Measurements from ENCODE around the gene MRGPRF.

The MRGPRF gene

GRCh38 chr11:69013009-69013951, at the start of gene MRGPRF:
Gene MRGPRF (minus strand): TSS chr11:69013246. CDS start chr11:69009901, 3,345 bp downstream.
- no peak for DNase-seq

DNA sequence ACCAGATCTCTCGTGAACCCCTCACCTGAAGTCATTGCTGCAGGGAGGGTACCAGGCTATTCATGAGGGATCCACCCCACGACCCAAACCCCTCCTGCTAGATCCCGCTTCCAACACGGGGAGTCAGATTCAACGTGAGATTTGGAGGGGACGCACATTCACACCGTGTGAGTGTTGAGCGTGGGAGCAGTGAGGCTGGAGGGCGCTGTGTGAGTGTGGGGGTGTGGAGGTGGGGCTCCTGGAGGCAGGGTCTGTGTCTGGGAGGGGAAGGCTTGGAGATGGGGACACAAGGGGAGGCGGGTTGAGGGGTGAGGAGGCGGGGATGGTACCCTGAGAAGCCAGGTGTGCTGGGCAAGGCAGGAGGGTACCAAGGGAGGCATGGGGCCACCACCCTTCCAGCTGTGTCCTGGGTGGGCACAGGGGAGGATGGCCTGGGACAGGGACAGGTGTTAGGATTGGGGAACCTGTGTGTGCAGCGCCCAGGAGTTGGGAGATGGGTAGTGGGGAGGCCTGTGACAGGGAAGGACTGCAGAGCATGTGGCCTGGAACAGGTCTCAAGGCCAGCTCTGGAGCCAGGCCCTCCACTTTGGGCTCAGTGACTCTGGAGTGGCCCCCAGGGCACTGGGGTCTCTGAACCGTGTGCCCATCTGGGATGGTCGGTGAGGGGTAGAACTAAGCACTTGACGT, 49.3 kb upstream of the MRGPRF start:
- no peak for DNase-seq

DNA sequence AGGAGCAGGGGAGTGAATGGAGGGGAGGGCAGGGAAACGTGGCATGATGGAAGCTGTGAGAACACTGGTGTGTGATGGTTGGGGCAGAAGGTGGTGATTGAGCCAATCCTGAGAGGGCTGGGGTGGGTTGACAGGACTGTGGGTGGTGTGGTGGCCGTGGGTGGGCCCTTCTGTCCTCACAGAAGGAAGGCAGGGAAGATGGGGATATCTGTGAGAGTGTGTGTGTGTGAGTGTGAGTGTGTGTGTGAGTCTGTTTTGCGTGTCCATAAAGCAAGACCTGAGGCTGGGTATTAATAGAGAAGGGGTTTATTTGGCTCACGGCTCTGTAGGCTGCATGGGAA, 48.6 kb upstream of the MRGPRF start:
- DNase-seq, result no peak

DNA sequence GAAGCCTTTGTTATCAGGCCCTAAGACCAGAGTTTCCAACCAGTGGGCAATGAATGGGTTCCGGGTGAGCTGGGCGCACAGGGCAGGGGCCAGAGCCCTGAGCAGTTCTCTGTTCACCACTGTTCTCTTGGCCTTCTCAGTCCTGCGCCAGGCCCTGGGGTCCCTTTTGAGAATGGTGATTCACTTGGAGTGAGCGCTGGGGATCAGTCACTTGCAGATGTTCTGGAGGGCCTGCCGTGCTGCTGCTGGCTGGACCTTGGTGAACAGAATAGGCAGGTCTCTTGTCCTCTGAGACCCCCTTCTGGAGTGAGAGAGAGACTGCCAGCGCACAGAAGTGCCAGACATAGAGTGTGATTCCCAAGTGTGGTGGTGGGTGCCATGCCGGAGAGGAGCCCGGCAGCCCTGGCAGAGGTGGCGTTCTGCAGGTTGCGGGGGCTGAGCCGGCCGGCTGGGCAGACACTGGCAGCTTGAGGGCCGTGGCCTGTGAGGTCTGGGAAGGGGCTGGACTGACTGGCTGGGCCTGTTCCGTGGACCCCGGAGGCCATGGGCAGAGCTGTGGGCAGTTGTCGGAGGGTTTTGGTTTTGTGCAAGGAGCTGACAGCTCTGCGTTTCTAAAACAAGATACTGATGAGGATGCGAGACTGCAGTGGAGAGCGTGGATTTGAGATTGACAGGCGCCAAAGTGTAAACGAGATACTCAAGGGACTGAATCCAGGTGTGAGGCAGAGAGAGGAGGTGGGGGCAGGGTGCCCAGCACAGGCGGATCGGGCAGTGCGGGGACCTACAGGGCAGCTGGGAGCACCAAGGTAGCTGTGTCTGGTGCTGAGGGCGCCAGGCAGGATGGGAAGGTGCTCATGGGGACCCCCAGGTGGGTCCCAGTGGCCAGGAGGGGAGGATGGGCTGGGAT, 48.0 kb upstream of the MRGPRF start:
- no peak for DNase-seq

DNA sequence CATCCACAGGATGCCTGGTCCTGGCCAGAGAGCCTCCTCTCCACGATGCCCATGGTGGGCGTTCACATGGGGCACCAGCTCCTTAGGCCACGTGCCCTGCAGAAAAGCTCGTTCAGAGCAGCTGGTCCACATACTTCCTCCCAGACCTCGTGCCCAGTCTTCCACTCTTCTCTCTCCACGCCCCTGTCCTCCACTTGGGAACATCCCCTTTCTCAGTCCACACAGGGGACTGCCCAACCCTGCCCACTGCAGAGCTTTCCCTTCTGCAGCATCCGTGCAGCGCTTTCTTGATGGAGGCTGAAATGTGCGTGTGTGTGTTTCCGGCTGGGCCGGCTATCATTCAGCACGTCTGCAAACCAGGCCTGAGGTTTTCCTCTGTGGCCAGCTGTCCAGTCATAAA, 46.9 kb upstream of the MRGPRF start:
- DNase-seq, result no peak

DNA sequence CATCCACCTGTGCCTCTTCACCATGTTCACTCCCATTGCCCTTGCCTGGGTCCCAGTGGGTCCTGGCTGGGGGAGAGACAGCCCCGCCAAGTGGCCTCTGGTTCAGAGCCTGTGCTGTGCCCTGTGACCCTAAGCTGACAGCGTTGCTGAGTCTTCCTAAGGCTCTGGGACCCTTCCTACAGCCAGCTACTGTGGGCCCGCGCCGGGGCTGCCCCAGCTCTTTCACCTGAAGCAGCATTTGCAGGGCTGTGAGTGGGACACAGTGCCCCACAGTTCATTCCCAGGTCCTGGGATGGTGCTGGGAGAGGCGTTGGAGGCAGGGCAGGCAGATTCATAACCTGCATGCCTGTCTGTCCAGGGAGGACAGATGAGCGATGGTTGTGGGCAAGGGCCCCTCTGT, 46.4 kb upstream of the MRGPRF start:
- DNase-seq, result no peak

GRCh38 chr11:69058511-69059270, 45.6 kb upstream of the MRGPRF start:
- DNase-seq, result no peak

DNA sequence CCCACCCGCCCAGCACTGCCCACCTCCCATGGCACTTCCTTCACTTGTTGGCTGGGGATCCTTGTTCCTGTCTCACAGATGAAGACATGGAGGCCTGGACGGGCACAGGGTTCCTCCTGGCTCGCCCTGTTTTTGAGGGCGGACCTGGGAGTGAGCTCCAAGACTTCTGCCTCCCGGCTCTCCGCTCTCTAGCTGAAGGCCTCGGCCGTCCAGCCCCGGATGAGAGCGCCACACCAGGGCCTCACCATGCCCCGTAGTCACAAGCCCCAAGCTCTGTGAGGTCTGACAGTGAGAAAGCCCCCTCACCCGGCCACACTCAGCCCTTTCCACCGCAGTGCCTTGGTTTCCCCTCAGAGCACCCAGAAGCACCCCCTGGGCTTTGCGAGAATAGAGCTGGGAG, 44.8 kb upstream of the MRGPRF start:
- no peak for DNase-seq

GRCh38 chr11:69057236-69057635, 44.2 kb upstream of the MRGPRF start:
- DNase-seq, result no peak

GRCh38 chr11:69055598-69056516, 42.8 kb upstream of the MRGPRF start:
- DNase-seq, result no peak

- DNase-seq, result no peak
Observed at GRCh38 chr11:69055212-69055586, 42.2 kb upstream of the MRGPRF start.

DNA sequence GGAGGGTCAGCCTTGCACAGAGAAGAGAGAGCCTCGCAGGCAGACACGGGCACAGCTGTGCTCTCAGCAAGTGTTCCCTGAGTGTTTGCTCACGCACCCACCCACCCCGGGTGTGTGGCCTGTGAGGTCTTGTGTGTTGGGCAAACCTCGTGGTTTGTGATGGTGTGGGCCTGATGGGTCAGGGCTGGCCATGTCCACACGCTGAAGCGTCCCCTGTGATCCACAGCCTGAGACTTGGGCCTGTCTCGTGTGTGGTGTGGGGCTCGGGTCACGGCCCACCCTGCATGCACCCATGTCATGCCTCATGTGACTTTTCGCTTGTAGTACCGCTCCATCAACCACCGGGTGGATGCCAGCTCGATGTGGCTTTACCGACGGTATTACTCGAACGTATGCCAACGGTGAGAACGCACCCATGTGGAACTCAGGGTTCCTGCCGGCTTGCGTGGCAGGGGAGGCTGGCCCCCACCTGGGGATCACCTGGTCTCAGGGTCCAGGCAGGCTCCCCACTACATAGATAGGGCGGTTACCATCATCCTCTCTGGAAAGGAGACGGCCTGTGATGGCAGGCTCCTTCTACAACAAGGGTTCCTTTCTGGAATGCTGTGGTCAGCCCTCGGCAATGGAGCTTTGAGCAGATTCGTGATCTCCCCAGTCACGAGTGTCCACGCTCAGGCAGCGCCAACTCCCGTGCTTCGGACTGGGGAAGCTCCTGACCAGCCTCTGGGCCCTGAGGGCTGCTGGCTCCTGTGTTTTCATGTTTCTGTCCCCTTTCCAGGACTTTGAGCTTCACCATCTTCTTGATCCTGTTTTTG, 41.6 kb upstream of the MRGPRF start:
- no peak for DNase-seq

GRCh38 chr11:69053546-69054396, 40.7 kb upstream of the MRGPRF start:
- DNase-seq, result no peak

- no peak for DNase-seq
Observed at GRCh38 chr11:69053169-69053477, 40.1 kb upstream of the MRGPRF start.

DNA sequence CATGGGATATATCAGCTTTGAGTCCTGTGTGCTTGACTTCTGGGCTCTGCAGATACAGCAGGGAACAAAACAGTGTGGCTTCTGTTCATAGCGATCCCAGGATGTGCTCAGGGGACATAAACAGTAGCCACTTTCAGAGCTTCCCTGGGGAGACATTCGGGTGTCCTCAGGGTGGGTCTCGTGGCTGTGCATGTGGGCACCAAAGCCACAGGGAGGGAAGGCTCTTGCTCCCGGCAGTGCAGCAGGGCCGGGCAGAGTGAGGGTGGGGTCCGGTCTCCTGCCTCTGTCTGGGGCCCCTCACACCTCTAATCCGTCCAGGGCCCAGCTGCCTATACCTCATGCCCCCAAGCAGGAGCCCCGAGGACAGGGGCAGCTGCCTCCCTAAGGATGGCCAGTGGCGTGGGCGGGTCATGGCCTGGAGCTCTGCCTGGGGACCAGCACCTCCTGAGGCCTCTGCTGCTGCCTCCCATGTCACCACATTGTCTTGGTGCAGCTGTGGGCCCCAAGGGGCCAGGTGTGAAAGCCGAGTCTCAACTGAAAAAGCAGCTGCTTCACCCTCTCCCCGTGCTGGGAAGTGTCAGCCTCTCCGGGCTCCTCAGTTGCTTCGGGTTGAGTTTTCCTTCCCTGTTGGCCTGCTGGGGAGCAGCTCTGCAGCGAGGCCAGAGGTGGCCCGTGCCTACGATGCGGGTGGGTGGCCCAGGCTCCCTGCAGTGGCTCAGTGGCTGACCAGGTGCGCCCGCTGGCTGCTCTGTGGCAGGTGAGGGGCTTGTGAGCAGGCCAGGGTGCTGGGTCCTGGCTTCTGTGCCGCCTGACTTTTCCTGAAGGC, 39.5 kb upstream of the MRGPRF start:
- no peak for DNase-seq

DNA sequence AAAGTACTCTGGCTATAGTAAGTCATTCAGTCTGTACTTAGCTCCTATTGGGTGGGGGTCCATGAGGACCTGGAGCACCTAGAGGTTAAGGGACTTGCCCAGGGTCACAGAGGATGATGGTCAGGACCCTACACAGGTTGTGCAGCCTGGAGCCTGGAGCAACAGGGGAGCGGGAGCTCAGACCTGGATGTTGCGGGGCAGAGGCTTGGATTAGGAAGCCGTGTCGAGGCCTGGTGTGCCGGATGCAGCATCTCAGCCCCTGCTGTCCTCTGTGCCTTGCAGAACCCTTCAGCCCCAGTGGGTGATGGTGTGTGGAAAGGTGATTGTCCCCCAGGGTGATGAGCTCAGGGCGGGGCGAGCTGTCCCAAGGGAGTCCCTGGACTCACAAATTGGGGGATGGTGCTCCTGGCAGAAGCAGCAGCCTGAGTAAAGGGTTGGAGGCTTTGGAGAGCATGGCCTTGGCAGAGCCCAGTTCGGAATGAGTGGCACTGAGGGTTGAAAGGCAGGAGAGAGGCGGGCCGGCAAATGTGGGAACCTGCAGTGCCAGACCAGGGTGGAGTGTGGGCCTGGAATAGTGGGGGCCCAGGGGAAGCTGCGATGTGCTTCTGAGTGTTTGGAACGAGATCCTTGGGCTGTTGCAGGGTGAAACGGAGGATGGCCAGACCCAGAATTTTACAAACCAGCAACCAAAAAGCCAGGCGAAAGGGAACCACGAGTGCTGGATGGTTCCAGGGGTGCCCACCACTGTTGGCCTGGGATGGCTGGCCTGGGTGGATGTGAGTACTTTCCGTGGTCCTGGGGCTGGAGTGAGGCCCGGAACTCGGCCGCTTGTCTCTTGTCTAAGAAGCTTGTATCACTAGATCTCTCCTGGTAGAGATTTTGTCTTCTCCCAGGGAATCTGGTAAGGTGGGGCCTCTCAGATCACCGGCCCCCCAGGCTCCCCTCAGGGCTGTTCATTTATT, 38.6 kb upstream of the MRGPRF start:
- no peak for DNase-seq

- DNase-seq, result no peak
Observed at GRCh38 chr11:69050592-69051380, 37.7 kb upstream of the MRGPRF start.
